H1 (cell line): ENCODE results near the gene GCK. TPM values are rescaled to one million over a fixed set of nuclear protein-coding genes. Genes with fewer than 3 reads are reported as not detected.

Experiments
- FOSL1 ChIP-seq: IDR thresholded peaks from 2 replicates; pipeline ENCODE4 v1.6.1; 2011; ENCODE audit warnings: mild to moderate bottlenecking, low read depth, low read length, moderate library complexity; ENCODE audit not compliant: insufficient read depth
- MAFK ChIP-seq: IDR thresholded peaks from 2 replicates; pipeline ENCODE4 v1.6.1; 2012; ENCODE audit warnings: low read depth, mild to moderate bottlenecking, improper control_type of control experiment, low read length
- polyA plus RNA-seq, 7 experiments: library from polyadenylated mRNA; depleted of rRNA in 3 of 7; stranded (reverse) in 5 of 7; unstranded in 2 of 7; fragments of >200 nt in 5 of 7; fragments of 200-250 nt in 2 of 7; gene quantifications; 1 replicate in 5 of 7; 2 replicates in 1 of 7; 4 replicates in 1 of 7; pipeline versions ENCODE4 v1.2.1 to v1.2.3, GENCODE V29; 2011 to 2013; ENCODE audit warnings: missing spikeins in 2 of 7, mixed read lengths in 2 of 7
- total RNA-seq: library from RNA; stranded (reverse); fragmentation: NEBNext Ultra II Directional; extraction: Animal tissue kit (Norgen Biotek cat#: 25700); gene quantifications from 2 replicates; pipeline ENCODE4 v1.2.1, GENCODE V29; 2021
- TF ChIP-seq, protein P1 (sequence below): IDR thresholded peaks from 2 replicates; pipeline ENCODE4 v1.6.1; 2012; ENCODE audit warnings: inconsistent platforms

GCK gene
- total and polyA plus RNA-seq, 2 of the 8 experiments (the other 6 are each of a cell fraction or from before 2014, with no cell fraction given): 2.4 to 4.9 TPM

DNA sequence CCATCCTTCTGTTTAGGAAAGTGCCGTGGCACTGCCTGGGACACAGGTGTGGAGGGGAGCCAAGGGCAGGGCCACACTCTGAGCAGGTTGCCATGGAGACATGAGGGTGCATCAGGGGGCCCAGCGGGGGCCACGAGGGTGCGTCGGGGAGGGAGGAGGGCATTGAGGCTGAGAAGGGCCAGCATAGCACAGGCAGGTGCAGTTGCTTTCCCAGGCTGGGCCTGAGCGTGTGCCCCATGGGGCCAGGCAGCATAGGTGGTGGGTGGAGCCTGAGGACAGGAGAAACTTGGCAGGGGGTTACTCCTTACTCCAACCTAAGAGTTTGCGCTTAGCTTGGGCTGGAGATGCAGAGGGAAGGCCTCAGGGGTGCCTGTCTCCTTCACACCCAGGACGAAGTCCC lies 26.8 kb upstream of the GCK start (continued):
- TF ChIP-seq, protein P1, sequence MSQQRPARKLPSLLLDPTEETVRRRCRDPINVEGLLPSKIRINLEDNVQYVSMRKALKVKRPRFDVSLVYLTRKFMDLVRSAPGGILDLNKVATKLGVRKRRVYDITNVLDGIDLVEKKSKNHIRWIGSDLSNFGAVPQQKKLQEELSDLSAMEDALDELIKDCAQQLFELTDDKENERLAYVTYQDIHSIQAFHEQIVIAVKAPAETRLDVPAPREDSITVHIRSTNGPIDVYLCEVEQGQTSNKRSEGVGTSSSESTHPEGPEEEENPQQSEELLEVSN: no peak
- no peak for TF ChIP-seq FOSL1
- no peak for TF ChIP-seq MAFK
